ENCODE data around the gene COL20A1. TPM values are rescaled to one million over a fixed set of nuclear protein-coding genes. Genes with fewer than 3 reads are reported as not detected.
A peak's percentile ranks its signal among the peaks of the same experiment; 100 is the strongest.
"Not testable (repeated sequence)": the region's sequence is repeated elsewhere in the genome, so short reads cannot be mapped to it uniquely, and the experiment has no call there.

The COL20A1 gene
- total RNA-seq, 8 experiments from 2014 or later: 0.13 to 1.6 (median 0.55) TPM

DNA sequence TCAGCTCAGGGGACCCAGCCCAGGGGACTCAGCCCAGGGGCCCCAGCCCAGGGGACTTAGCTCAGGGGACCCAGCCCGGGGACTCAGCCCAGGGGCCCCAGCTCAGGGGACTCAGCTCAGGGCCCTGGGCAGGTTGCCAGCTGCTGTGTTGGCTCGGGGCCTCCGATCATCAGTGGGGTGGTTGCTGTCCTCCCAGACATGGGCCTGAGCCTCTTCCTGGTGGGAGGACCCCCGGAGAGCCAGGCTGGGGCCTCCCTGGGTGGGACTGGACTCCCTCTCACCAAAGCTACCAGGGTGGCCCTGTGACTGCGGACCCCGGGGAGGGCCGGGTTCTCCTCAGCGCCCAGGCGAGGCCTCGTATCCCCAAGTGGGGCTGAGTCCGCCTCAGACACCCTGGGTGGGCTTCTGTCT lies 4.4 kb downstream of the COL20A1 start:
- H3K4me1 ChIP-seq (replicated peaks in 1 of 2): peaks cover 20 to 23% of the 10 kb centered on the region in 2 donors
- no peak overlapping the region for H3K27ac ChIP-seq
- ATAC-seq (replicated peaks in 6 of 8): peak in 2 of 8 experiments; percentile 3
- in situ Hi-C loops (cut with MboI; ENCODE audit: low pct_unique_long_range_greater_than_20kb in 2 of 9, low sequenced_read_pairs in 9 of 9, unreplicated experiment in 9 of 9): loop anchor here in 1 of 9 experiments (25.0 kb wide), 1 partner anchor 90 kb away; no protein-coding TSS in a partner anchor
- H3K4me3 ChIP-seq: no peak overlapping the region
- WGBS, 10 experiments: no CpG with 5 or more reads among the region's 11 CpGs

DNA sequence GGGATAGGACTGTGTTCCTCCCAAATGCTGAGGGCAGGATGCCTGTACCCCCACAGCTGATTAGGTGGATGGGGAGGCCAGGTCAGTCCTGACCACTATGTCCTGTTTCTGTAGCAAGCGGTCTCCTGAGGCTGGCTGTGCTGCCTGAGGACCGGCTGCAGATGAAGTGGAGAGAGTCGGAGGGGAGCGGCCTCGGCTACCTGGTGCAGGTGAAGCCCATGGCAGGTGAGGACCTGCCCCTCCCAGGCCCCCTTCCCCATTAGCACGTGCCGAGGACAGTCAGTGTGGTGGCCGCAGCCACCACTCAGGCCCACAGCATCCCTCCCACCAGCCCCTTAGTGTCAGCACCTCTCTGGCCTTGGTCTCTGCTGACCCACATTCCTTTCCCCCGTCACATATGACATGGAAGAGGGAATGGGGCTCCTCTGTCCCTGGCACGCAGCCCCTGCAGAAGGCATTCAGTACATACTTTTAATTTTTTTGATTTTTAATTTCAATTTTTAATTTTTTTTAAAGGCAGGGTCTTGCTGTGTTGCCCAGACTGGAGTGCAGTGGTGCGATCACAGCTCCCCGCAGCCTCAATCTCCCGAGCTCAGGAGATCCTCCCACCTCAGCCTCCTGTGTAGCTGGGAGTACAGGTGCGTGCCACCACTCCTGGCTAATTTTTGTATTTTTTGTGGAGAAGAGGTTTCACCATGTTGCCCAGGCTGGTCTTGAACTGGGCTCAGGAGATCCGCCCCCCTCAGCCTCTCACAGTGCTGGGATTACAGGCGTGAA lies 5.0 kb downstream of the COL20A1 start:
- no peak overlapping the region for H3K4me3 ChIP-seq
- in situ Hi-C loops (cut with MboI; ENCODE audit: low pct_unique_long_range_greater_than_20kb in 2 of 9, low sequenced_read_pairs in 9 of 9, unreplicated experiment in 9 of 9): loop anchor here in 1 of 9 experiments (25.0 kb wide), 1 partner anchor 89 kb away; no protein-coding TSS in a partner anchor
- WGBS, 10 experiments: 40 to 100% (median 88%) methylated on average over 1 to 6 of the region's 16 CpGs; no CpG with 5 or more reads in 4 of the 10 experiments
- H3K4me1 ChIP-seq (replicated peaks in 1 of 2): peaks cover 20 to 23% of the 10 kb centered on the region in 2 donors
- ATAC-seq (replicated peaks in 6 of 8): no peak
- H3K27ac ChIP-seq: no peak overlapping the region

DNA sequence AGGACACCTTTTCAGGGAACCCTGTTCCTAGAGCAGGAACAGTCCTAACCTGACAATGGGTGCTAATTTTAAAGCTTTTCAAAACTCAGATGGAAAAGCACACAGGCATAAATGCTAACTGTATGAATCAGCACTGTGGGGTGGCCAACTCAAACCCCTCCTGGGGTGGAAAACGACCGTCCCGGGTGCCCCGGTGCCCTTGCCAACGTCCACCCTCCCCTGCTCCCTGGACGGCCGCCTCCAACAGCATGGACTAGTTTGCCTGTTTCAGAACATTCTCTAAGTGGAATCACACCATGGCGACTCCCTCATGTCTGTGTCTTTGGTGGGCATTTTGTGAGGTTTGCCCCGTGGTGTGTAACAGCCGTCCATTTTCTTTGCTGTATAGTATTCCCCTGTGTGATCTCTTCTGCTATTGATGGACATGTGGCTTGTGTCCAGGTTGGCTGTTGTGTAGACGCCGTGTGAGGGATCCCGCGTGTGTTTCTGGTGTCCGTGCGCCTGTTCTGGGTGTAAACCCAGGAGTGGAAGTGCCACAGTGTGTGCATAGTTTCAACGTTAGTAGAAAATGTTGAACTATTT lies 5.8 kb downstream of the COL20A1 start:
- 21 to 84% (median 73%) methylated on average over 4 to 14 of the region's 17 CpGs; no CpG with 5 or more reads in 3 of the 10 experiments for WGBS, 10 experiments
- Histone ChIP-seq H3K27ac (no peak overlapping the region), H3K4me1 (replicated peaks in 1 of 2) (peaks cover 20 to 23% of the 10 kb centered on the region in 2 donors), H3K4me3 (no peak overlapping the region)
- in situ Hi-C loops (cut with MboI; ENCODE audit: low pct_unique_long_range_greater_than_20kb in 2 of 9, low sequenced_read_pairs in 9 of 9, unreplicated experiment in 9 of 9): loop anchor here in 1 of 9 experiments (25.0 kb wide), 1 partner anchor 88 kb away; no protein-coding TSS in a partner anchor
- ATAC-seq (replicated peaks in 6 of 8): no peak

DNA sequence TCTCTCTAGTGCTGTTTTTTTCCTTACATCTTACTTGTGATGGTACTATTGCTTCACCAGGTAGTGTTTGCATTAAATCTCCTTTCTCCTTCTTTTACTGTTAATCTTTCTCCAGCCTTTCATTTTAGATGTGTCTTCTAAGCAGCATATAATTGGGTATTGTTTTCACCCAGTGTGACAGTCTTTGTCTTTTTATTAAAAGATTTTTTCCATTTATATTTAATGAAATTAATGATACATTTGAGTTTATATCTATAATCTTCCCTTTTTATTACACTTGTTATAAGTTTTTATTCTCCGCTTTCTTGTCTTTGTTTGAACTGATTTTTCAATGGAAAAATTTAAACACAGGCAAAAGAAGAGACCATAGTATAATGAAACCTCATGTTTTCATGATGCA lies 8.7 kb downstream of the COL20A1 start:
- in situ Hi-C loops (cut with MboI; ENCODE audit: low pct_unique_long_range_greater_than_20kb in 2 of 9, low sequenced_read_pairs in 9 of 9, unreplicated experiment in 9 of 9): no loop called here
- no peak overlapping the region for H3K4me3 ChIP-seq
- 89 to 100% (median 95%) methylated on average over 1 of the region's 1 CpG; no CpG with 5 or more reads in 1 of the 10 experiments for WGBS, 10 experiments
- H3K4me1 ChIP-seq (replicated peaks in 1 of 2): peaks cover 13 to 14% of the 10 kb centered on the region in 2 donors
- no peak for ATAC-seq (replicated peaks in 6 of 8)
- no peak overlapping the region for H3K27ac ChIP-seq

DNA sequence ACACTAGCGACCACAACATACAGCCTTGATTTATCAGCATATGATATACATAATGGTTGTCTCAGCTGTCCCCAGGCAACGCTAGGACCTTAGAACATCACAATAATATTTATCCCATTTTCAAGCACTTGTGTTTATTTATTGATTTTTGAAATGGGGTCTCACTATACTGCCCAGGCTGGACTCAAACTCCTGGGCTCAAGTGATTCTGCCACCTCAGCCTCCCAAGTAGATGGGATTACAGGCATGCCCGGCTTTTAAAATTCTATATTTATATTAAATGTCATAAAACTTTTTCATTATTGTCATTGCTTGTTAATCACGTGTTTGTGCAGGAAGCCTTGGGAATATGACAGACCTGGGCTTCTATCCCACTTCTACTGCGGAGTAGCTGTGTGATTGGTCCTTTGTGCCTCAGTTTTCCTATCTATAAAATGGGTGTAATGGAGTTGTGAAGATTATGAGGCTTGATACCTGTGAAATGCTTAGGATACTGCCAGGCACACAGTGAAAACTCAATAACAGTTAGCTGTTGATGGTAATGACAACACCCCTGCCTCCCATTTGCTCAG lies 10.2 kb downstream of the COL20A1 start:
- H3K4me1 ChIP-seq (replicated peaks in 1 of 2): peaks cover 10 to 12% of the 10 kb centered on the region in 2 donors
- in situ Hi-C loops (cut with MboI; ENCODE audit: low pct_unique_long_range_greater_than_20kb in 2 of 9, low sequenced_read_pairs in 9 of 9, unreplicated experiment in 9 of 9): no loop called here
- WGBS, 10 experiments: 26 to 82% (median 50%) methylated on average over 1 to 5 of the region's 5 CpGs; no CpG with 5 or more reads in 1 of the 10 experiments
- no peak overlapping the region for H3K27ac ChIP-seq
- H3K4me3 ChIP-seq: no peak overlapping the region
- no peak for ATAC-seq (replicated peaks in 6 of 8)

DNA sequence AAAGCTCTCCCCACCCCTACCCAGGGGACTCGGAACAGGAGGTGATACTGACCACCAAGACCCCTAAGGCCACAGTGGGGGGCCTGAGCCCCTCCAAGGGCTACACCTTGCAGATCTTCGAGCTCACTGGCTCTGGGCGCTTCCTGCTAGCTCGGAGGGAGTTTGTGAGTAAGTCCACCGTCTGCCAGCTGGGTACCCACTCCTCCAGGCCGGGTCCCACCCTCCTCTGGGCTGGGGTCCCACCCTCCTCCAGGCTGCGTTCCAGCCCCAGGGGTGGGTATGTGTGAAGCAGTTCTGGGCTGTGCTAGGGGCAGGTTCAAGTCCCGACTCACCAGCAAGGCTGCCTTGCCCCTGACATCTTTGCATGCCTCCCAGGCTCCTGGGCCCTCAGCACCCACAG lies 12.4 kb downstream of the COL20A1 start:
- in situ Hi-C loops (cut with MboI; ENCODE audit: low pct_unique_long_range_greater_than_20kb in 2 of 9, low sequenced_read_pairs in 9 of 9, unreplicated experiment in 9 of 9): no loop called here
- peaks cover 26% of the 10 kb centered on the region in 2 donors for H3K4me1 ChIP-seq (replicated peaks in 1 of 2)
- H3K4me3 ChIP-seq: no peak overlapping the region
- WGBS, 10 experiments: 0 to 100% methylated on average over 1 of the region's 8 CpGs; no CpG with 5 or more reads in 8 of the 10 experiments
- no peak for ATAC-seq (replicated peaks in 6 of 8)
- no peak overlapping the region for H3K27ac ChIP-seq

DNA sequence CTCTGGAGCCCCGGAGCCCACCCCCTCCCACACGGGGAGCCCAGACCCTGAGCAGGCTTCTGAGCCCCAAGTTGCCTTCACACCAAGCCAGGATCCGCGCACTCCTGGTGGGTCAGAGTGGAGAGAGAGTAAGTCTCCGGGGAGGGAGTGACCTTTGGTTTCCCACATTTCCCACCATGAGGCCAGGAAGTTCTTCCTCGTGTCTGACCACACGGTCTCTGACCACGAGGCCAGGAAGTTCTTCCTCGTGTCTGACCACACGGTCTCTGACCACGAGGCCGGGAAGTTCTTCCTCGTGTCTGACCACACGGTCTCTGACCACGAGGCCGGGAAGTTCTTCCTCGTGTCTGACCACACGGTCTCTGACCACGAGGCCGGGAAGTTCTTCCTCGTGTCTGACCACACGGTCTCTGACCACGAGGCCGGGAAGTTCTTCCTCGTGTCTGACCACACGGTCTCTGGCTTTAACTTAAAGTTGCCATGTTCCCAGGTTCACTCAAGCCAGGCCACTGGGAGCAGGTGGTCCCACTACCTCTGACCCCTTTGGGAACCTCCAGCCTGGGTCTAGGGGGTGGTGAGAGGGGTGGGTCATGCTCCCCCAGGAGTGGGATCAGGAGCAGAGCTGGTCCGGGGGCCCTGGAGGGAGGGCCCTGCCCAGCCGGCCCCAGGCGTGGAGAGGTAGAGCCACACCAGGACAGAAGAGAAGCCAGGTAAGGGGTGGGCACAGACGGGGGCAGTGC lies 13.1 kb downstream of the COL20A1 start:
- ATAC-seq (replicated peaks in 6 of 8); H3K27ac ChIP-seq; in situ Hi-C loops (cut with MboI; ENCODE audit: low pct_unique_long_range_greater_than_20kb in 2 of 9, low sequenced_read_pairs in 9 of 9, unreplicated experiment in 9 of 9); H3K4me3 ChIP-seq: not testable (repeated sequence)
- WGBS, 10 experiments: 67 to 100% methylated on average over 1 of the region's 30 CpGs; no CpG with 5 or more reads in 8 of the 10 experiments
- peaks cover 32 to 33% of the 10 kb centered on the region in 2 donors for H3K4me1 ChIP-seq (replicated peaks in 1 of 2)

DNA sequence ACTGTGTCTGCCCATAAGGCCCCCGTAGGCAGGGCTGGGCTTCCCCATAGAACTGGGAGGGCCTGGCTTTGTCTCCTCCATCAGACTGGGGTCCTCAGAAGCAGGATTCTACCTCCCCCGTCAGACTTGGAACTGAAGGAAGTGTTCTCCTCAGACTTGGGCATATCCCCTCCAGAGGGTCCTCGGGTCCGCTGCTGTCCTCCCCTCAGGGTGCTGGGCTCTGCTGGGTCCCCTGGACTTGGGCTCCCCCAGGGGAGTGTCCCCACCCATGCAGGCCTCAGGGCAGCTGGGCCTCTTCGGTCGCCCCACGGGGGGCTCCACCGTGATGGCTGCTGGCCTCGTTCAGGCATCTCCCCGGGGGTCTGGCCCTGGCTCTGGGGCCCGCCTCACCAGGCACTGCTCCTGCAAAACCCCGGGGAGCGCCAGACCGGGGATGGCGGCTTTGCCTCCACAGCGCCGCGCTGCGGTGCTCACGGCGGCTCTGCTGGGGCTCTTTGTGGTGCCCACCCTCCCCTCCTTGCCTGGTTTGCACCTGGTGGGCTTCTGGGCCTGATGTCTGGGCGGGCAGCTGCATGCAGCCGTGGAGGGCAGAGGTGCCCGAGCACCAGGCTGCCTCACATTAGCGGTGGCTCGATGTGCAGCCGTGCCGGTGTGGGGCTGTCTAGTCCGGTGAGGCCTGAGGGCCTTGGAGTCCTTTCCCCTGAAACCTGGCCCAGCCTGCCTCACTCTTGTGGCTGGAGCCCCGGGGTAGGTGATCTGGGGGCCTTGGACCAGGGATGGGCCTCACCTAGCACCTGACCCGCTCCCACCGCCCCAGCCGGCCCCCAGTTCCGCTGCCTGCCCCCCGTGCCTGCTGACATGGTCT lies 13.9 kb downstream of the COL20A1 start:
- H3K27ac ChIP-seq: no peak overlapping the region
- no peak overlapping the region for H3K4me3 ChIP-seq
- peaks cover 32 to 35% of the 10 kb centered on the region in 2 donors for H3K4me1 ChIP-seq (replicated peaks in 1 of 2)
- 70 to 100% (median 80%) methylated on average over 1 to 2 of the region's 35 CpGs; no CpG with 5 or more reads in 7 of the 10 experiments for WGBS, 10 experiments
- in situ Hi-C loops (cut with MboI; ENCODE audit: low pct_unique_long_range_greater_than_20kb in 2 of 9, low sequenced_read_pairs in 9 of 9, unreplicated experiment in 9 of 9): no loop called here
- ATAC-seq (replicated peaks in 6 of 8): no peak

DNA sequence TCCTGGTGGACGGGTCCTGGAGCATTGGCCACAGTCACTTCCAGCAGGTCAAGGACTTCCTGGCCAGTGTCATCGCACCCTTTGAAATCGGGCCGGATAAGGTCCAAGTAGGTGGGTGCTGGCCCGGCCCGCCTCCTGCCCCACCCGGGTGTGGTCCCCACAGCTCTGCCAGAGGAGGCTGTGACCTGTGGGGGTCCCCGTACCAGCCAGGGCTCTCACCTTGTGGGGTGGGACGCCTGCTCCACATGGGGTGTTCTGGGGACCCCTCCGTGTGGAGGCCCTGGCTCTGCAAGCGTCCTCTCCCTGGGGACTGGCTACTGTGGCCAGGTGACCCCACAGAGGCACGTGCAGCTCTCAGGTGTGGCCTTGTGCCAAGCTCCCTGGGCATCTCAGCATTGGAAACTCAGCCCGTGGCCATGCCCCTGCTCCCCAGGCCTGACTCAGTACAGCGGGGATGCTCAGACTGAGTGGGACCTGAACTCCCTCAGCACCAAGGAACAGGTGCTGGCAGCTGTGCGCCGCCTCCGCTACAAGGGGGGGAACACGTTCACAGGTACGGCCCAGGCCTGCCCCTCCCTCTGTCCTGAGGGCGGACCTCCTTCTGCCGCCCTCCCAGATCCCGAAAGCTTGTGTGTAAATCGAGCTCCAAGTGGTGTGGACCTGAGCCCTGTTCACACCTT lies 14.7 kb downstream of the COL20A1 start:
- in situ Hi-C loops (cut with MboI; ENCODE audit: low pct_unique_long_range_greater_than_20kb in 2 of 9, low sequenced_read_pairs in 9 of 9, unreplicated experiment in 9 of 9): no loop called here
- ATAC-seq (replicated peaks in 6 of 8): no peak
- WGBS, 10 experiments: 69 to 100% (median 85%) methylated on average over 2 to 6 of the region's 23 CpGs; no CpG with 5 or more reads in 6 of the 10 experiments
- Histone ChIP-seq H3K4me1 (replicated peaks in 1 of 2) (peaks cover 32 to 35% of the 10 kb centered on the region in 2 donors), H3K4me3 (no peak overlapping the region), H3K27ac (no peak overlapping the region)

DNA sequence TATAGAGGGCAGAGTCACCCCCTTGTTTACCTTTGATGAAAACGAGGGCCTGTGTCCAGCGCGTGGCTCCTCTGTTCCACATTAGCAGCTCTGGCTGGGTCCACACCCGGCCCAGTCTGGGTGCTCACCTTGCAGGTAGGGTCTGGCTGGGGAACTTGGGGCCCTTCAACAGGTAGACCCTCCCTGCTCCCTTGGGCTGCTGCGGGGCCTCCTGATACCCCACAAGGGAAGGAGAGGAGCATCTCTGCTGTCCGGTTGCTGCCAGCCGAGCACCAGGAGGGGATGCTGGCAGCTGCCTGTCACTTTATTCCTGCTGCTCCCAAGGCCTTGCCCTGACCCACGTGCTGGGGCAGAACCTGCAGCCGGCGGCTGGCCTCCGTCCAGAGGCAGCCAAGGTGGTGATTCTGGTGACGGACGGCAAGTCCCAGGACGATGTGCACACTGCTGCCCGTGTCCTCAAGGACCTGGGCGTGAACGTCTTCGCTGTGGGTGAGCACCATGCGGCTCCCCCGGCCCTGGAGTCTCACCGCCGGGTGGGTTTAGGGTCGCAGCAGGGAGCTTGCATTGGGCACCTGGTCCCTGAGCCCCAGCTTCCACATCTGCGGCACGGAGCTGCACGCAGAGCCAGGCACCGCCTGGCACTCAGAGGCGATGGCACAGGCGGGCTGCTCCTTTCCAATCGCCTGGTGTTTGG lies 15.4 kb downstream of the COL20A1 start:
- no peak overlapping the region for H3K27ac ChIP-seq
- in situ Hi-C loops (cut with MboI; ENCODE audit: low pct_unique_long_range_greater_than_20kb in 2 of 9, low sequenced_read_pairs in 9 of 9, unreplicated experiment in 9 of 9): no loop called here
- H3K4me3 ChIP-seq: no peak overlapping the region
- ATAC-seq (replicated peaks in 6 of 8): no peak
- peaks cover 32 to 35% of the 10 kb centered on the region in 2 donors for H3K4me1 ChIP-seq (replicated peaks in 1 of 2)
- WGBS, 10 experiments: 53 to 85% (median 60%) methylated on average over 1 to 8 of the region's 30 CpGs; no CpG with 5 or more reads in 5 of the 10 experiments
